Lower lobe of right lung (tissue), 2 donors: ENCODE results near the gene CGNL1. TPM values are rescaled to one million over a fixed set of nuclear protein-coding genes. Genes with fewer than 3 reads are reported as not detected.
A peak's percentile ranks its signal among the peaks of the same experiment; 100 is the strongest.

ENCODE experiments used
- ATAC-seq, 2 donors: fragments of 200-7000 bp; cut with Tn5 transposase; one replicate each; pipeline ENCODE4 v1.9.1; 2020 to 2022; ENCODE audit warnings: mild to moderate bottlenecking in 2 of 2, moderate library complexity in 2 of 2
- DNase-seq: peaks from one replicate; pipeline ENCODE4 v3.0.0-alpha.2; 2020
- H3K27ac ChIP-seq: fragments of 200-600 bp; one replicate; pipeline ENCODE4 v1.8.0; 2022
- H3K27me3 ChIP-seq: fragments of 200-600 bp; one replicate; pipeline ENCODE4 v1.8.0; 2022; ENCODE audit warnings: low read depth
- H3K36me3 ChIP-seq: fragments of 200-600 bp; one replicate; pipeline ENCODE4 v1.8.0; 2022; ENCODE audit warnings: mild to moderate bottlenecking
- H3K4me1 ChIP-seq: fragments of 200-600 bp; one replicate; pipeline ENCODE4 v1.8.0; 2022
- H3K4me3 ChIP-seq: fragments of 200-600 bp; one replicate; pipeline ENCODE4 v1.8.0; 2022; ENCODE audit warnings: mild to moderate bottlenecking
- H3K9me3 ChIP-seq: fragments of 200-600 bp; one replicate; pipeline ENCODE4 v1.8.0; 2022
- intact Hi-C: fragments of 100-400 bp; cut with DNase I; formaldehyde crosslinking; loops from one replicate; pipeline ENCODE4 v1.11.0; 2022
- total RNA-seq: library from RNA; stranded (reverse); fragmentation: NEBNext Ultra II Directional; extraction: Animal tissue kit (Norgen Biotek cat#: 25700); gene quantifications from one replicate; pipeline ENCODE4 v1.2.1, GENCODE V29; 2021
- TF ChIP-seq, protein P1 (sequence below): fragments of 200-600 bp; IDR thresholded peaks from one replicate; pipeline ENCODE4 v1.8.0; 2022; ENCODE audit warnings: antibody characterized with exemption, mild to moderate bottlenecking
- donor health status: DM: no; HTN: yes; CAD: no; lungs with severe emphysema.

The CGNL1 gene
- total RNA-seq, 1 donor from 2014 or later, result 46.0 TPM

DNA sequence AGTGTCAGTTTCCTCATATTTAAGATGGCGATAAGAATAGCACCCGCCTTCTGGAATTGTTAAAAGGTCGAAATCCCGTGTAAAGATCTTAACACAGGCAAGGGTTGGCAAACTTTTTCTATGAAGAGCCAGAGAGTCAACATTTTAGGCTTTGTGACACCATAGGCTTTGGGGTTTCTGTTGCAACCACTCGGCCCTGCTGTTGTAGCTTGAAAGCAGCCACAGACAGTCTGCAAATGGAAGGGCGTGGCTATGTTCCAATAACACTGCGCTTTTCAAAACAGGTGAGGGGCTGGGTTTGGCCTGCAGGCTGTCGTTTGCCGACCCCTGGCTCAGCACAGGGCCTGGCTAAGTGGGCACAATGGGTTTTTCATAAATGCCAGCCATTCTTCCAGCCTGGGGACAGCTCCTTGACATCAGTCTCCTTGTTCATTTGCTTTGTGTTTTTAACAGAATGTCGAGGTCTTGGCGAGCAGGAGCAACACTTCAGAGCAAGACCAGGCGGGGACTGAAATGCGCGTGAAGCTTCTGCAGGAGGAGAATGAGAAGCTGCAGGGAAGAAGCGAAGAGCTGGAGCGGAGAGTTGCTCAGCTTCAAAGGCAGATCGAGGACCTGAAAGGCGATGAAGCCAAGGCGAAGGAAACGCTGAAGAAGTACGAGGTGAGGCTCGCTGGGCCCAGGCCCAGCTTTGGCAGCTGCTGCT, 140.2 kb downstream of the CGNL1 start:
- peaks cover 4% of the 10 kb centered on the region for H3K4me1 ChIP-seq
- intact Hi-C loops, result no loop called here
- peak; percentile 23 to 44 for ATAC-seq
- TF ChIP-seq, protein P1, sequence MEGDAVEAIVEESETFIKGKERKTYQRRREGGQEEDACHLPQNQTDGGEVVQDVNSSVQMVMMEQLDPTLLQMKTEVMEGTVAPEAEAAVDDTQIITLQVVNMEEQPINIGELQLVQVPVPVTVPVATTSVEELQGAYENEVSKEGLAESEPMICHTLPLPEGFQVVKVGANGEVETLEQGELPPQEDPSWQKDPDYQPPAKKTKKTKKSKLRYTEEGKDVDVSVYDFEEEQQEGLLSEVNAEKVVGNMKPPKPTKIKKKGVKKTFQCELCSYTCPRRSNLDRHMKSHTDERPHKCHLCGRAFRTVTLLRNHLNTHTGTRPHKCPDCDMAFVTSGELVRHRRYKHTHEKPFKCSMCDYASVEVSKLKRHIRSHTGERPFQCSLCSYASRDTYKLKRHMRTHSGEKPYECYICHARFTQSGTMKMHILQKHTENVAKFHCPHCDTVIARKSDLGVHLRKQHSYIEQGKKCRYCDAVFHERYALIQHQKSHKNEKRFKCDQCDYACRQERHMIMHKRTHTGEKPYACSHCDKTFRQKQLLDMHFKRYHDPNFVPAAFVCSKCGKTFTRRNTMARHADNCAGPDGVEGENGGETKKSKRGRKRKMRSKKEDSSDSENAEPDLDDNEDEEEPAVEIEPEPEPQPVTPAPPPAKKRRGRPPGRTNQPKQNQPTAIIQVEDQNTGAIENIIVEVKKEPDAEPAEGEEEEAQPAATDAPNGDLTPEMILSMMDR, result no peak
- H3K27ac ChIP-seq, result no peak overlapping the region
- H3K36me3 ChIP-seq, result peaks cover 7% of the 10 kb centered on the region
- no peaks in the 10 kb centered on the region for H3K27me3 ChIP-seq
- DNase-seq, result no peak
- no peak overlapping the region for H3K4me3 ChIP-seq
- no peaks in the 10 kb centered on the region for H3K9me3 ChIP-seq

DNA sequence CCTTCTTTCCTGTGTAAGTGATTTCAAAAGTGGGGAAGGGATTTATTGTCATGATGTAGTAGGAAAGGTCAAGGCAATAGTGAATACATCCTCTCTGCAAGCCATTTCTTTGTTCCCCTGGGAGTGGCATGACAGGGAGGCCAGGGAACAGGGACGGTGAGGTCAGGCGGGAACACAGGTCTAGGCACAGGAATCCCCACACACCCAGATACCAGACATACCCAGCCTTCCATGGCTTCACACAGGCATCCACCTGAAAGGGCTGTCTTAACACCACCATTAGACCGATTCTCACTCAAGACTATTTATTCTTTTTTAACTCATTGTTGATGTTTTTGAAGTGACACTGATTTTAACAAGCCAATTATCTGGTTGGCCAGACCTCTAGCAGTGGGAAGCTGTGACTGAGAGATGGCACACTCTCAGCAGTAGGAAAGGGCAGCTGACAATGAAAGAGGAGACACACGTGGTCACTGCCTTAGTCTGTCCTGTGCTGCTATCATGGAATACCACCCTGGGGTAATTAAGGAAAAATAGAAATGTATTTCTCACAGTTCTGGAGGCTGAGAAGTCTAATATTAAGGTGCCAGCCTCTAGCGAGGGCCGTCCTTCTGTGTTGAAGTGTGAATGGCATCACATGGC, 140.8 kb downstream of the CGNL1 start:
- Histone ChIP-seq H3K27me3 (no peaks in the 10 kb centered on the region), H3K4me3 (no peak overlapping the region), H3K36me3 (peaks cover 7% of the 10 kb centered on the region), H3K4me1 (peaks cover 4% of the 10 kb centered on the region), H3K9me3 (no peaks in the 10 kb centered on the region), H3K27ac (no peak overlapping the region)
- TF ChIP-seq, protein P1, result no peak
- ATAC-seq (no peak), DNase-seq (no peak)
- intact Hi-C loops, result no loop called here

DNA sequence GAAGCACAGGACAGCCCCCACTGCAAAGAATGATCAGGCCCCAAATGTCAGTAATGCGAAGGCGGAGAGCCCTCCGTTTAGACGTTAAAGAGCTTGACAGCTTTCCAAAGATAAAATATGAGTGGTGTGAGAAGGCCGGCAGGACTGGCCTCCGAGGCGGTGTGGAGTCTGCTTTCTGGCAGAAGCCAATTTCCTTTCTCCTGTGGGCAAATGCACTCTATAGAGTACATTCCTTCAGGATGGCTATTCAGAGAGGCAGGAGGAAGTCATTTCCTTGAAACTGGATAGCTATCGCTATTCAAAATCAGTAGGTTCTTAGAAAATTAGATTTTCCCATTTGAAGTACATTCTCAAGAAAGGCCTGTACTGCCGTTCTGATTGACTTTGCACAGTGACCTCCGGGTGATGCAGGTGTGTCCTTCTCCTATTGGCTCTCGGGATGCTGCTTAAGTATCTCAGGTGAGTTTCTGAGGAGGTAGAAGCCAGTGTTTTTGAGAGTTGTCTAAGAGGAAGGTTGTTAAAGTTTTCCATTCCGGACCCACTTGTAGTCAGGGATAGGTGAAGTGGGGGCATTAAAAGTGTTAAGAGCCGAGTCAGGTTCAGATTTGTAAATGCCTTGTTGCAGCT, 142.6 kb downstream of the CGNL1 start:
- Histone ChIP-seq H3K4me1 (peaks cover 4% of the 10 kb centered on the region), H3K27ac (no peak overlapping the region), H3K27me3 (no peaks in the 10 kb centered on the region), H3K9me3 (no peaks in the 10 kb centered on the region), H3K4me3 (no peak overlapping the region), H3K36me3 (peaks cover 7% of the 10 kb centered on the region)
- TF ChIP-seq, protein P1, result no peak
- peak; percentile 41 to 71 for ATAC-seq
- intact Hi-C loops, result no loop called here
- no peak for DNase-seq

DNA sequence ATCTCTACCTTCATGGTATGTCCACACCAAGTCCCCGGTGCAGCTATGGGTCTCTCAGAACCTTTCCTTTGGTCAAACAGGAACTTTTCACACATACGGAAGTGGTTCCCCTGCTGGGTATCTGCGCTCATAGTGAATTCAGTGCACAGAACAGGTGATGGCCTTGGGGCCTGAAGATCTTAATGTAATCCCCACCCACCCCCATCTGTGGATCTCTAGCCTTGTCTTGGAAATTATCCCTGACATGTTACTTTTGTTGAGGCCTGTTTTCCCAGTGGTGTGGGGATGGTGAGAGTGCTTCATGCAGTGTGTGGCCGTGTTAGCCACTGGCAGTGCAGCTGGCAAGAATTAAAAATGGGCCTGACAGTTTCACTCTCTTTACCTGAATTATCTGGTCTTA, 143.5 kb downstream of the CGNL1 start:
- peaks cover 4% of the 10 kb centered on the region for H3K4me1 ChIP-seq
- TF ChIP-seq, protein P1, result no peak
- H3K4me3 ChIP-seq, result no peak overlapping the region
- peaks cover 14% of the 10 kb centered on the region for H3K36me3 ChIP-seq
- DNase-seq (no peak), ATAC-seq (no peak)
- H3K27me3 ChIP-seq, result no peaks in the 10 kb centered on the region
- no peaks in the 10 kb centered on the region for H3K9me3 ChIP-seq
- no peak overlapping the region for H3K27ac ChIP-seq
- intact Hi-C loops, result no loop called here

DNA sequence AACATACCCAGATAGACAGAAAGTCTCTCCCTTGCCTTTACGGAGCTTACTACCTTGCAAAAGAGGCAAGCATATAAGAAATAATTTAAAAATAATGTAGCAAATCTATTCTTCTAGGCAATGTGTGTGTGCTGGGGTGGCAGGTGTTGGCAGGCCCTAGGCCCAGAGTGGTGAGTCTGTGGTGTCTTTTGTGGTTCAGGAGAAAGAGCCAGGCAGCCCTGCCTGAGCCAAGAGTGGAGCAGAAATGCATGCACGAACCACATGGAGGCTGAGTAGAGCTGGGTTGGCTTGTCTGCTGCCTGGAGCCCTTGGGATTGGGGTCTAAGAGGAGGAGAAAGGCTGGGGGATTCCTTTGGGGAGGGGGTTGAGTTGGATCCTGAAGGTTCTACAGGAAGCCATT, 145.2 kb downstream of the CGNL1 start:
- Histone ChIP-seq H3K4me1 (peaks cover 4% of the 10 kb centered on the region), H3K27me3 (no peaks in the 10 kb centered on the region), H3K36me3 (peaks cover 15% of the 10 kb centered on the region), H3K27ac (no peak overlapping the region), H3K9me3 (no peaks in the 10 kb centered on the region), H3K4me3 (no peak overlapping the region)
- no peak for ATAC-seq
- intact Hi-C loops, result no loop called here
- TF ChIP-seq, protein P1, result no peak
- DNase-seq, result no peak
